NCI-H345 (cell line): ENCODE data around the gene ERLEC1.
"Not testable (repeated sequence)": the region's sequence is repeated elsewhere in the genome, so short reads cannot be mapped to it uniquely, and the experiment has no call there.

ENCODE experiments used
- DNase-seq: peaks from one replicate; lab custom pipeline; 2025; lab: John Stamatoyannopoulos, UW

The ERLEC1 gene

GRCh38 chr2:53786705-53787613 lies at the start of gene ERLEC1, which contains the start of gene ASB3:
Gene ERLEC1, plus strand, starts transcription at chr2:53787044. Its CDS starts 167 bp downstream, at chr2:53787211.
Gene ASB3, minus strand, starts transcription at chr2:53786953. Its CDS starts 21,381 bp downstream, at chr2:53765572.
- peak; percentile 91 for DNase-seq

GRCh38 chr2:53737091-53737490 lies 49.8 kb upstream of the ERLEC1 start:
- DNase-seq, result no peak

- no peak for DNase-seq
Measured at GRCh38 chr2:53739032-53739431, 47.8 kb upstream of the ERLEC1 start.

- peak; percentile 4 for DNase-seq
Measured at GRCh38 chr2:53740170-53740569, 46.7 kb upstream of the ERLEC1 start.

GRCh38 chr2:53744395-53745065 lies 42.3 kb upstream of the ERLEC1 start:
- DNase-seq, result no peak

GRCh38 chr2:53750041-53750768 lies 36.6 kb upstream of the ERLEC1 start:
- no peak for DNase-seq

GRCh38 chr2:53751728-53752127 lies 35.1 kb upstream of the ERLEC1 start:
- no peak for DNase-seq

GRCh38 chr2:53752385-53752784 lies 34.5 kb upstream of the ERLEC1 start:
- DNase-seq, result no peak

- DNase-seq, result no peak
Measured at GRCh38 chr2:53753041-53753440, 33.8 kb upstream of the ERLEC1 start.

GRCh38 chr2:53755121-53755520 lies 31.7 kb upstream of the ERLEC1 start:
- no peak for DNase-seq

GRCh38 chr2:53756644-53757043 lies 30.2 kb upstream of the ERLEC1 start:
- no peak for DNase-seq

GRCh38 chr2:53757206-53757605 lies 29.6 kb upstream of the ERLEC1 start:
- DNase-seq, result not testable (repeated sequence)

- no peak for DNase-seq
Measured at GRCh38 chr2:53765767-53766166, 21.1 kb upstream of the ERLEC1 start.

GRCh38 chr2:53767405-53768241 lies 19.2 kb upstream of the ERLEC1 start, which contains the start of gene CHAC2:
Gene CHAC2, plus strand, starts transcription at chr2:53767804. Its CDS starts 83 bp downstream, at chr2:53767887.
- peak; percentile 84 for DNase-seq

GRCh38 chr2:53768242-53768542 lies 18.7 kb upstream of the ERLEC1 start:
- DNase-seq, result peak; percentile 35

- DNase-seq, result no peak
Measured at GRCh38 chr2:53769318-53769945, 17.4 kb upstream of the ERLEC1 start.

- no peak for DNase-seq
Measured at GRCh38 chr2:53770264-53770663, 16.6 kb upstream of the ERLEC1 start.

GRCh38 chr2:53777134-53777533 lies 9.7 kb upstream of the ERLEC1 start:
- no peak for DNase-seq

GRCh38 chr2:53778536-53779162 lies 8.2 kb upstream of the ERLEC1 start:
- DNase-seq, result no peak

GRCh38 chr2:53780056-53780455 lies 6.8 kb upstream of the ERLEC1 start:
- DNase-seq, result no peak

- no peak for DNase-seq
Measured at GRCh38 chr2:53782676-53783075, 4.2 kb upstream of the ERLEC1 start.
